WTC11 (cell line): ENCODE results near the gene NPPA.

ENCODE experiments used
- ELF4 ChIP-seq: sonication (generic); formaldehyde crosslinking; IDR thresholded peaks from 2 replicates; pipeline ENCODE4 v1.8.1; 2022; ENCODE audit warnings: low read depth, mild to moderate bottlenecking, moderate library complexity, missing genetic modification reagents
- ESRRA ChIP-seq: sonication (generic); formaldehyde crosslinking; IDR thresholded peaks from 2 replicates; pipeline ENCODE4 v1.8.1; 2022; ENCODE audit warnings: mild to moderate bottlenecking, missing genetic modification reagents, borderline replicate concordance
- ETV6 ChIP-seq: sonication (generic); formaldehyde crosslinking; IDR thresholded peaks from 2 replicates; pipeline ENCODE4 v1.8.1; 2022; ENCODE audit warnings: mild to moderate bottlenecking, missing genetic modification reagents
- KAT7 ChIP-seq: sonication (generic); formaldehyde crosslinking; IDR thresholded peaks from 2 replicates; pipeline ENCODE4 v1.8.1; 2023; ENCODE audit warnings: missing genetic modification reagents, mild to moderate bottlenecking, borderline replicate concordance
- NR2C2 ChIP-seq: sonication (generic); formaldehyde crosslinking; IDR thresholded peaks from 2 replicates; pipeline ENCODE4 v1.8.0; 2022; ENCODE audit warnings: mild to moderate bottlenecking, missing genetic modification reagents
- ZNF317 ChIP-seq: sonication (generic); formaldehyde crosslinking; IDR thresholded peaks from 2 replicates; pipeline ENCODE4 v1.8.1; 2023; ENCODE audit warnings: low read depth, mild to moderate bottlenecking, moderate library complexity, missing genetic modification reagents, borderline replicate concordance
- TF ChIP-seq, protein P1 (sequence below): fragments of 200-600 bp; IDR thresholded peaks from 2 replicates; pipeline ENCODE4 v1.8.0; 2022; ENCODE audit warnings: antibody characterized with exemption
- TF ChIP-seq, protein P2 (sequence below): sonication (generic); formaldehyde crosslinking; IDR thresholded peaks from 2 replicates; pipeline ENCODE4 v1.8.1; 2023; ENCODE audit warnings: mild to moderate bottlenecking, missing genetic modification reagents, moderate library complexity
- TF ChIP-seq, protein P3 (sequence below): sonication (generic); formaldehyde crosslinking; IDR thresholded peaks from 2 replicates; pipeline ENCODE4 v1.8.1; 2023; ENCODE audit warnings: mild to moderate bottlenecking, missing genetic modification reagents

DNA sequence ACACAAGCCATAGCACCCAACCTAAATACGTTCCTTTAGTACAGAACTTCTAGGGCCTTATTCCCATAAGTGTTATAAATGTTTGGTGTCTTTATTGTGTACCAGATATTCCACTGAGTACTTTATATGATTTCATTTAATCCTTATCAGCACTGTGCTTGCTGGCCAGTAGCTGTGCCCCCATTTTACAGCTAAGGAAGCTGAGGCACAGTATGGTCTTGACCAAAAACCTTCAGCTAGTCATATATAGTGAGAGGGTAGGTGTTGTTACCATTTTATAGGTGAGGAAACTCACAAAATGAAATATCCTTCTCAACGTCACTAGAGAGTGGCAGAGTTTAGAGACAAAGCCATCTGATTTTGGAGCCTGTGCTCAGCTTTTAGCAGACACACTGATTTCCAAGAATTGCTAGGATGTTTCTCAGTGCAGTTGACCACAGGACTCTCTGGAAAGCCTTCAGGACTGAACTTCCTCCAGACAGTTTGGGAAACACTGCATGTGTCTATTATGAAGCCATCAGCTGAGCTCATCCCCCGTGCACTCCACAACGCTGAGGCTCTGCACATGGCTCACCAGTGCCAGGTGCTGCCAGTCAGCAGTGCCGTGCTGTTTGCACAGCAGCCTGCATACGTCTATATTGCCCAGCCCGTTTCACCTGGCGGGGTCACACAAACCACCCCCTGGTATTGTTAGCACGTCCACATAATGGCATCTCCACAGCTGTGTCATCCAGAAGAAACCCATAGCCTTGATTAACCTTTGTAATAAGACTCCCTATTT, 15.4 kb downstream of the NPPA start:
- TF ChIP-seq, protein P1, sequence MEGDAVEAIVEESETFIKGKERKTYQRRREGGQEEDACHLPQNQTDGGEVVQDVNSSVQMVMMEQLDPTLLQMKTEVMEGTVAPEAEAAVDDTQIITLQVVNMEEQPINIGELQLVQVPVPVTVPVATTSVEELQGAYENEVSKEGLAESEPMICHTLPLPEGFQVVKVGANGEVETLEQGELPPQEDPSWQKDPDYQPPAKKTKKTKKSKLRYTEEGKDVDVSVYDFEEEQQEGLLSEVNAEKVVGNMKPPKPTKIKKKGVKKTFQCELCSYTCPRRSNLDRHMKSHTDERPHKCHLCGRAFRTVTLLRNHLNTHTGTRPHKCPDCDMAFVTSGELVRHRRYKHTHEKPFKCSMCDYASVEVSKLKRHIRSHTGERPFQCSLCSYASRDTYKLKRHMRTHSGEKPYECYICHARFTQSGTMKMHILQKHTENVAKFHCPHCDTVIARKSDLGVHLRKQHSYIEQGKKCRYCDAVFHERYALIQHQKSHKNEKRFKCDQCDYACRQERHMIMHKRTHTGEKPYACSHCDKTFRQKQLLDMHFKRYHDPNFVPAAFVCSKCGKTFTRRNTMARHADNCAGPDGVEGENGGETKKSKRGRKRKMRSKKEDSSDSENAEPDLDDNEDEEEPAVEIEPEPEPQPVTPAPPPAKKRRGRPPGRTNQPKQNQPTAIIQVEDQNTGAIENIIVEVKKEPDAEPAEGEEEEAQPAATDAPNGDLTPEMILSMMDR: no peak
- TF ChIP-seq NR2C2 (CRISPR knock-in tag) (no peak), ETV6 (CRISPR knock-in tag) (no peak), ELF4 (CRISPR knock-in tag) (no peak), ESRRA (CRISPR knock-in tag) (no peak), ZNF317 (no peak), KAT7 (no peak)
- TF ChIP-seq, protein P2, sequence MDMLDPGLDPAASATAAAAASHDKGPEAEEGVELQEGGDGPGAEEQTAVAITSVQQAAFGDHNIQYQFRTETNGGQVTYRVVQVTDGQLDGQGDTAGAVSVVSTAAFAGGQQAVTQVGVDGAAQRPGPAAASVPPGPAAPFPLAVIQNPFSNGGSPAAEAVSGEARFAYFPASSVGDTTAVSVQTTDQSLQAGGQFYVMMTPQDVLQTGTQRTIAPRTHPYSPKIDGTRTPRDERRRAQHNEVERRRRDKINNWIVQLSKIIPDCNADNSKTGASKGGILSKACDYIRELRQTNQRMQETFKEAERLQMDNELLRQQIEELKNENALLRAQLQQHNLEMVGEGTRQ: no peak
- TF ChIP-seq, protein P3, sequence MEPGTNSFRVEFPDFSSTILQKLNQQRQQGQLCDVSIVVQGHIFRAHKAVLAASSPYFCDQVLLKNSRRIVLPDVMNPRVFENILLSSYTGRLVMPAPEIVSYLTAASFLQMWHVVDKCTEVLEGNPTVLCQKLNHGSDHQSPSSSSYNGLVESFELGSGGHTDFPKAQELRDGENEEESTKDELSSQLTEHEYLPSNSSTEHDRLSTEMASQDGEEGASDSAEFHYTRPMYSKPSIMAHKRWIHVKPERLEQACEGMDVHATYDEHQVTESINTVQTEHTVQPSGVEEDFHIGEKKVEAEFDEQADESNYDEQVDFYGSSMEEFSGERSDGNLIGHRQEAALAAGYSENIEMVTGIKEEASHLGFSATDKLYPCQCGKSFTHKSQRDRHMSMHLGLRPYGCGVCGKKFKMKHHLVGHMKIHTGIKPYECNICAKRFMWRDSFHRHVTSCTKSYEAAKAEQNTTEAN (CRISPR knock-in tag): no peak
